HepG2 (cell line): ENCODE data around the gene PC. TPM values are rescaled to one million over a fixed set of nuclear protein-coding genes. Genes with fewer than 3 reads are reported as not detected.

Source experiments
- ATAC-seq: fragments of 200-7000 bp; cut with Tn5 transposase; 3 replicates; pipeline ENCODE4 v1.9.1; 2020; ENCODE audit warnings: mild to moderate bottlenecking, moderate library complexity
- BruUV-seq: library from RNA; stranded (reverse); fragments of 400-500 nt; replicated peaks from 2 replicates; lab custom pipeline; 2021; lab: Mats Ljungman, UMichigan
- CTCF ChIA-PET: fragments of 300-600 bp; formaldehyde crosslinking; extraction: SDS; loops from one replicate; lab custom pipeline; 2021; ENCODE audit warnings: low total read pairs, inconsistent platforms, low intra/inter-chr PET ratio; lab: Yijun Ruan, JAX
- POLR2A ChIA-PET: fragments of 350-600 bp; sonication (Branson Sonifier 250); formaldehyde crosslinking; loops from one replicate; lab custom pipeline; 2020; ENCODE audit warnings: antibody characterized with exemption, inconsistent platforms; lab: Yijun Ruan, JAX
- DNase-seq: peaks from one replicate; pipeline ENCODE4 v3.0.0-alpha.2; 2015; ENCODE audit warnings: low spot score
- FAIRE-seq: peaks from 3 replicates; lab custom pipeline; 2011; peaks lifted over from hg19 to GRCh38; lab: Jason Lieb, UNC
- H2AFZ ChIP-seq: one replicate; pipeline ENCODE4 v1.6.1; 2011; ENCODE audit warnings: low read length, inconsistent platforms
- H3K27ac ChIP-seq: fragments of 300-600 bp; 3 replicates; pipeline ENCODE4 v1.8.0; 2011; ENCODE audit warnings: mixed run types, mild to moderate bottlenecking, mixed read lengths, low read length, inconsistent platforms; ENCODE audit not compliant: insufficient read depth; ENCODE audit errors: extremely low read length
- H3K27me3 ChIP-seq, 2 experiments: fragments of 200-600 bp in 1 of 2; 2 replicates in 1 of 2; 3 replicates in 1 of 2; pipeline versions ENCODE4 v1.6.0 to v1.8.0; 2011; ENCODE audit warnings: low read length in 2 of 2, mild to moderate bottlenecking in 2 of 2, moderate library complexity in 2 of 2, inconsistent platforms in 1 of 2; ENCODE audit not compliant: insufficient read depth in 2 of 2, control insufficient read depth in 1 of 2
- H3K36me3 ChIP-seq, 2 experiments: fragments of 200-600 bp in 1 of 2; replicated peaks in 1 of 2; 2 replicates in 1 of 2; 3 replicates in 1 of 2; pipeline versions ENCODE4 v1.5.1 to v1.8.0; 2011; ENCODE audit warnings: low read length in 2 of 2, inconsistent platforms in 1 of 2; ENCODE audit not compliant: insufficient read depth in 2 of 2, control insufficient read depth in 1 of 2
- H3K4me1 ChIP-seq: 2 replicates; pipeline ENCODE4 v1.5.1; 2012; ENCODE audit warnings: low read length, inconsistent platforms; ENCODE audit not compliant: insufficient read depth
- H3K4me2 ChIP-seq: 2 replicates; pipeline ENCODE4 v1.6.0; 2011; ENCODE audit warnings: low read depth, low read length, inconsistent platforms
- H3K4me3 ChIP-seq, 3 experiments: fragments of 200-600 bp in 1 of 3; sonication (generic), shearing (Covaris generic) in 1 of 3; replicated peaks in 1 of 3; 2 replicates each; pipeline ENCODE4 v1.5.1; 2011 to 2016; ENCODE audit warnings: low read length in 3 of 3, inconsistent platforms in 2 of 3, low read depth in 2 of 3, mild to moderate bottlenecking in 2 of 3, control low read depth in 1 of 3, mixed read lengths in 1 of 3; ENCODE audit not compliant: insufficient read depth in 1 of 3
- H3K79me2 ChIP-seq: one replicate; pipeline ENCODE4 v1.6.1; 2011; ENCODE audit warnings: low read length, inconsistent platforms; ENCODE audit not compliant: insufficient read depth
- H3K9ac ChIP-seq: 2 replicates; pipeline ENCODE4 v1.6.0; 2011; ENCODE audit warnings: mild to moderate bottlenecking, low read depth, low read length, inconsistent platforms; ENCODE audit not compliant: insufficient read depth
- H3K9me3 ChIP-seq: 2 replicates; pipeline ENCODE4 v1.5.1; 2012; ENCODE audit warnings: mild to moderate bottlenecking, low read length
- H4K20me1 ChIP-seq: 2 replicates; pipeline ENCODE4 v1.6.0; 2011; ENCODE audit warnings: inconsistent platforms, mild to moderate bottlenecking, low read length, moderate library complexity; ENCODE audit not compliant: insufficient read depth
- ATF2 ChIP-seq: sonication (generic); formaldehyde crosslinking; IDR thresholded peaks from 2 replicates; pipeline ENCODE4 v1.4.0; 2020; ENCODE audit warnings: missing genetic modification reagents
- HIVEP1 ChIP-seq: sonication (generic); formaldehyde crosslinking; IDR thresholded peaks from 2 replicates; pipeline ENCODE4 v1.4.0; 2020; ENCODE audit warnings: mild to moderate bottlenecking, missing genetic modification reagents
- HNRNPL ChIP-seq: fragments of 200-400 bp; formaldehyde crosslinking; IDR thresholded peaks from 2 replicates; pipeline ENCODE4 v1.6.1; 2017; ENCODE audit warnings: mild to moderate bottlenecking, low read depth, low read length
- KLF6 ChIP-seq: IDR thresholded peaks from 2 replicates; pipeline ENCODE4 v1.8.0; 2016; ENCODE audit warnings: missing biosample characterization, missing genetic modification reagents
- PHF8 ChIP-seq: sonication (generic); formaldehyde crosslinking; IDR thresholded peaks from 2 replicates; pipeline ENCODE4 v1.5.0; 2020; ENCODE audit warnings: missing genetic modification reagents
- TARDBP ChIP-seq: sonication (generic); formaldehyde crosslinking; IDR thresholded peaks from 2 replicates; pipeline ENCODE4 v1.8.0; 2022; ENCODE audit warnings: mild to moderate bottlenecking, missing genetic modification reagents
- TEAD3 ChIP-seq: optimal IDR thresholded peaks from 2 replicates; pipeline ENCODE3; 2016; ENCODE audit warnings: borderline replicate concordance
- THYN1 ChIP-seq: sonication (generic); formaldehyde crosslinking; IDR thresholded peaks from 2 replicates; pipeline ENCODE4 v1.8.1; 2023; ENCODE audit warnings: low read depth, mild to moderate bottlenecking, moderate library complexity, missing genetic modification reagents, borderline replicate concordance
- ZNF207 ChIP-seq: fragments of 450-650 bp; IDR thresholded peaks from 2 replicates; pipeline ENCODE4 v1.6.1; 2016; ENCODE audit warnings: antibody characterized with exemption, borderline replicate concordance
- ZNF382 ChIP-seq: sonication (generic); formaldehyde crosslinking; IDR thresholded peaks from 2 replicates; pipeline ENCODE4 v1.5.0; 2020; ENCODE audit warnings: missing genetic modification reagents, mild to moderate bottlenecking, borderline replicate concordance
- ZNF777 ChIP-seq: sonication (generic); formaldehyde crosslinking; IDR thresholded peaks from 2 replicates; pipeline ENCODE4 v1.4.0; 2020; ENCODE audit warnings: missing genetic modification reagents
- WGBS: methylation state at CpG from one replicate; pipeline ENCODE4 v1.1.6; 2017; ENCODE audit warnings: low lambda C conversion rate; 5-methylcytosine and 5-hydroxymethylcytosine counted together
- in situ Hi-C: cut with HindIII; loops from 2 replicates; pipeline ENCODE4 v1.10.0; 2017; ENCODE audit warnings: low pct_unique_long_range_greater_than_20kb; ENCODE audit not compliant: extremely low pct_ligation_motif_present
- intact Hi-C: fragments of 100-400 bp; cut with micrococcal nuclease; formaldehyde crosslinking; loops from one replicate; pipeline ENCODE4 v1.10.0; 2022; ENCODE audit not compliant: unreplicated experiment
- polyA plus RNA-seq, 8 experiments: library from polyadenylated mRNA; depleted of rRNA in 3 of 8; stranded (reverse) in 7 of 8; unstranded in 1 of 8; fragments of >200 nt; fragmentation: Illumina TruSeq in 4 of 8; extraction: Trizol in 4 of 8; gene quantifications; 2 replicates each; pipeline versions ENCODE4 v1.2.1 to v1.2.3, GENCODE V29; 2011 to 2016; ENCODE audit warnings: low read depth in 4 of 8, missing spikeins in 1 of 8, mixed read lengths in 1 of 8; ENCODE audit not compliant: insufficient read depth in 1 of 8
- total RNA-seq, 5 experiments: library from RNA; depleted of rRNA; stranded (reverse); fragments of >200 nt; fragmentation: Illumina TruSeq; extraction: Trizol; gene quantifications; 2 replicates each; pipeline ENCODE4 v1.2.3, GENCODE V29; 2016; ENCODE audit warnings: low read depth in 1 of 5
- TF ChIP-seq, protein P1 (sequence below): IDR thresholded peaks from 2 replicates; pipeline ENCODE4 v1.6.1; 2016; ENCODE audit warnings: low read depth, borderline replicate concordance
- TF ChIP-seq, protein P2 (sequence below): sonication (generic); formaldehyde crosslinking; IDR thresholded peaks from 2 replicates; pipeline ENCODE4 v1.4.0; 2020; ENCODE audit warnings: mild to moderate bottlenecking, missing genetic modification reagents
- TF ChIP-seq, protein P3 (sequence below): sonication (generic); formaldehyde crosslinking; IDR thresholded peaks from 2 replicates; pipeline ENCODE4 v1.4.0; 2020; ENCODE audit warnings: mild to moderate bottlenecking, missing genetic modification reagents

PC gene
- total and polyA plus RNA-seq, 2 of the 13 experiments (the other 11 are each of a cell fraction or from before 2014, with no cell fraction given): 29.0 to 39.0 TPM

- intact Hi-C loops: no loop called here
- TF ChIP-seq HNRNPL (no peak), THYN1 (CRISPR knock-in tag) (no peak), ZNF777 (CRISPR knock-in tag) (no peak), HIVEP1 (CRISPR knock-in tag) (no peak), PHF8 (CRISPR knock-in tag) (no peak)
- TF ChIP-seq, all 625 proteins: peak for 0
- FAIRE-seq (no peak), ATAC-seq (no peak), DNase-seq (no peak)
- POLR2A ChIA-PET: no interaction called here
- in situ Hi-C loops: no loop called here
- Histone ChIP-seq H3K79me2 (no peaks in the 10 kb centered on the region), H3K27ac (no peak overlapping the region), H3K4me3 (no peak overlapping the region), H3K36me3 (no peaks in the 10 kb centered on the region), H3K9ac (no peak overlapping the region), H3K27me3 (no peaks in the 10 kb centered on the region), H2AFZ (no peak overlapping the region), H3K4me2 (no peak overlapping the region), H3K4me1 (peaks cover 50% of the 10 kb centered on the region), H4K20me1 (no peaks in the 10 kb centered on the region), H3K9me3 (no peaks in the 10 kb centered on the region)
- WGBS: 54% methylated on average over 7 of the region's 7 CpGs
- CTCF ChIA-PET: no interaction called here
- BruUV-seq: no TSS peak
Observed at GRCh38 chr11:66999555-66999954, 41.4 kb upstream of the PC start.

- peak; percentile 32 for FAIRE-seq
- CTCF ChIA-PET: no interaction called here
- no peaks in the 10 kb centered on the region for H3K36me3 ChIP-seq
- no peak overlapping the region for H3K9ac ChIP-seq
- intact Hi-C loops: loop anchor here (1.0 kb wide), 1 partner anchor 26 kb away; no protein-coding TSS in a partner anchor
- 23% methylated on average over 6 of the region's 8 CpGs for WGBS
- no peak overlapping the region for H2AFZ ChIP-seq
- no peak overlapping the region for H3K4me3 ChIP-seq
- H4K20me1 ChIP-seq: no peaks in the 10 kb centered on the region
- H3K9me3 ChIP-seq: no peaks in the 10 kb centered on the region
- no peaks in the 10 kb centered on the region for H3K79me2 ChIP-seq
- H3K27ac ChIP-seq: no peak overlapping the region
- POLR2A ChIA-PET: interaction anchor here (1.0 kb wide), 1 partner anchor 13 kb away, joined by 3 read pairs; no protein-coding TSS in a partner anchor
- in situ Hi-C loops: no loop called here
- H3K4me1 ChIP-seq: peaks cover 26% of the 10 kb centered on the region
- no TSS peak for BruUV-seq
- H3K4me2 ChIP-seq: peak overlapping the region; percentile 43
- ATAC-seq: peak; percentile 97
- peak; percentile 93 for DNase-seq
- no peaks in the 10 kb centered on the region for H3K27me3 ChIP-seq
- no peak for TF ChIP-seq ZNF382 (CRISPR knock-in tag)
- TF ChIP-seq ZNF207: no peak
- peak; percentile 95 for TF ChIP-seq TEAD3 (CRISPR knock-in tag)
- no peak for TF ChIP-seq ATF2 (CRISPR knock-in tag)
- peak; percentile 70; the same call in 1 of the 2 replicates for TF ChIP-seq TARDBP (CRISPR knock-in tag)
- TF ChIP-seq KLF6 (CRISPR knock-in tag): no peak
- TF ChIP-seq, protein P1, sequence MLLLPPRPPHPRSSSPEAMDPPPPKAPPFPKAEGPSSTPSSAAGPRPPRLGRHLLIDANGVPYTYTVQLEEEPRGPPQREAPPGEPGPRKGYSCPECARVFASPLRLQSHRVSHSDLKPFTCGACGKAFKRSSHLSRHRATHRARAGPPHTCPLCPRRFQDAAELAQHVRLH: 0 out of 2 replicates have a peak, but pooled peaks have one; percentile 21
- TF ChIP-seq, protein P2, sequence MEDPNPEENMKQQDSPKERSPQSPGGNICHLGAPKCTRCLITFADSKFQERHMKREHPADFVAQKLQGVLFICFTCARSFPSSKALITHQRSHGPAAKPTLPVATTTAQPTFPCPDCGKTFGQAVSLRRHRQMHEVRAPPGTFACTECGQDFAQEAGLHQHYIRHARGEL (CRISPR knock-in tag): no peak
- TF ChIP-seq, protein P3, sequence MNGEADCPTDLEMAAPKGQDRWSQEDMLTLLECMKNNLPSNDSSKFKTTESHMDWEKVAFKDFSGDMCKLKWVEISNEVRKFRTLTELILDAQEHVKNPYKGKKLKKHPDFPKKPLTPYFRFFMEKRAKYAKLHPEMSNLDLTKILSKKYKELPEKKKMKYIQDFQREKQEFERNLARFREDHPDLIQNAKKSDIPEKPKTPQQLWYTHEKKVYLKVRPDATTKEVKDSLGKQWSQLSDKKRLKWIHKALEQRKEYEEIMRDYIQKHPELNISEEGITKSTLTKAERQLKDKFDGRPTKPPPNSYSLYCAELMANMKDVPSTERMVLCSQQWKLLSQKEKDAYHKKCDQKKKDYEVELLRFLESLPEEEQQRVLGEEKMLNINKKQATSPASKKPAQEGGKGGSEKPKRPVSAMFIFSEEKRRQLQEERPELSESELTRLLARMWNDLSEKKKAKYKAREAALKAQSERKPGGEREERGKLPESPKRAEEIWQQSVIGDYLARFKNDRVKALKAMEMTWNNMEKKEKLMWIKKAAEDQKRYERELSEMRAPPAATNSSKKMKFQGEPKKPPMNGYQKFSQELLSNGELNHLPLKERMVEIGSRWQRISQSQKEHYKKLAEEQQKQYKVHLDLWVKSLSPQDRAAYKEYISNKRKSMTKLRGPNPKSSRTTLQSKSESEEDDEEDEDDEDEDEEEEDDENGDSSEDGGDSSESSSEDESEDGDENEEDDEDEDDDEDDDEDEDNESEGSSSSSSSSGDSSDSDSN: no peak
Observed at GRCh38 chr11:66996609-66997273, 38.6 kb upstream of the PC start.
